Endothelial cell of umbilical vein (primary cell): ENCODE results near the gene RARS1.

Experiments
- POLR2A ChIP-seq: IDR thresholded peaks from 2 replicates; pipeline ENCODE4 v1.6.1; 2012; ENCODE audit warnings: low read depth, mild to moderate bottlenecking, control low read depth, low read length
- TF ChIP-seq, protein P1 (sequence below), 2 donors: IDR thresholded peaks; 1 replicate in 1 of 2; 2 replicates in 1 of 2; pipeline ENCODE4 v1.5.1; 2011; ENCODE audit warnings: low read length in 2 of 2, mild to moderate bottlenecking in 2 of 2, moderate library complexity in 2 of 2, control low read depth in 1 of 2, inconsistent platforms in 1 of 2, low read depth in 1 of 2; ENCODE audit not compliant: insufficient read depth in 1 of 2; ENCODE audit errors: extremely low read depth in 1 of 2

DNA sequence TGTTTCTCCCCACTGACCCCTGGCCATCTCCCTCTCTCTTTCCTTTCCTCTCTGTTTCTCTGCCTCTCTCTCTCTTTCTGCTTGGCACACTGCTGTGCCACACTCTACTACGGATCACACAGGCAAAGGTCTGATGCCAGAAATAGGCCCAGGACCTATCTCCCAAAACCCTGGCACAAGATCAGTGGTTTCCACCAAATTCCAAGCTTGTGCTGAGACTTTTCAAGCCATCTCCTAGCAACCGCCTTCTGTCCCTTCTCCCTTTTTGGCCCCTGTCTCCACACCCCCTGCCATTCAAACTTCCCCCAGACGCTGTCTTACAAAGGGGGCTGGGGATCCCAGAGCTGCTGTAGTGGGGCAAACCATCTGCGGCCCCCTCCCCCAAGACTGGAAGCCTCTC lies 38.5 kb upstream of the RARS1 start:
- TF ChIP-seq POLR2A: no peak
- TF ChIP-seq, protein P1, sequence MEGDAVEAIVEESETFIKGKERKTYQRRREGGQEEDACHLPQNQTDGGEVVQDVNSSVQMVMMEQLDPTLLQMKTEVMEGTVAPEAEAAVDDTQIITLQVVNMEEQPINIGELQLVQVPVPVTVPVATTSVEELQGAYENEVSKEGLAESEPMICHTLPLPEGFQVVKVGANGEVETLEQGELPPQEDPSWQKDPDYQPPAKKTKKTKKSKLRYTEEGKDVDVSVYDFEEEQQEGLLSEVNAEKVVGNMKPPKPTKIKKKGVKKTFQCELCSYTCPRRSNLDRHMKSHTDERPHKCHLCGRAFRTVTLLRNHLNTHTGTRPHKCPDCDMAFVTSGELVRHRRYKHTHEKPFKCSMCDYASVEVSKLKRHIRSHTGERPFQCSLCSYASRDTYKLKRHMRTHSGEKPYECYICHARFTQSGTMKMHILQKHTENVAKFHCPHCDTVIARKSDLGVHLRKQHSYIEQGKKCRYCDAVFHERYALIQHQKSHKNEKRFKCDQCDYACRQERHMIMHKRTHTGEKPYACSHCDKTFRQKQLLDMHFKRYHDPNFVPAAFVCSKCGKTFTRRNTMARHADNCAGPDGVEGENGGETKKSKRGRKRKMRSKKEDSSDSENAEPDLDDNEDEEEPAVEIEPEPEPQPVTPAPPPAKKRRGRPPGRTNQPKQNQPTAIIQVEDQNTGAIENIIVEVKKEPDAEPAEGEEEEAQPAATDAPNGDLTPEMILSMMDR (IDR thresholded peaks at IDR 0.05; ENCODE audit: extremely low read depth in 1 of 2, insufficient read depth in 1 of 2, low read depth in 1 of 2, low read length in 2 of 2): no peak
